H1 (cell line): ENCODE measurements around the gene PRKAR1B. TPM values are rescaled to one million over a fixed set of nuclear protein-coding genes. Genes with fewer than 3 reads are reported as not detected.

Experiments
- CTCF ChIA-PET: fragments of 300-600 bp; sonication (Branson Sonifier 250); formaldehyde crosslinking; loops from one replicate; lab custom pipeline; 2021; ENCODE audit not compliant: partially characterized antibody; lab: Charles Lee
- POLR2A ChIA-PET: fragments of 300-600 bp; sonication (Branson Sonifier 250); formaldehyde crosslinking; loops from one replicate; lab custom pipeline; 2021; ENCODE audit warnings: inconsistent platforms; ENCODE audit not compliant: partially characterized antibody; lab: Charles Lee
- DNase-seq, 2 experiments: peaks; one replicate each; pipeline versions ENCODE4 v3.0.0 to v3.0.0-alpha.2; 2010 to 2022; ENCODE audit warnings: low spot score in 2 of 2, low read depth in 1 of 2, mixed read lengths in 1 of 2
- FAIRE-seq: peaks from 2 replicates; lab custom pipeline; 2011; peaks lifted over from hg19 to GRCh38; lab: Jason Lieb, UNC
- H2AFZ ChIP-seq: 2 replicates; pipeline ENCODE4 v1.8.1; 2012; ENCODE audit warnings: low read length, inconsistent platforms
- H2AK5ac ChIP-seq: 2 replicates; pipeline ENCODE4 v1.6.1; 2013; ENCODE audit warnings: low read depth, low read length
- H2BK120ac ChIP-seq: replicated peaks from 2 replicates; pipeline ENCODE3; 2013; ENCODE audit warnings: low read depth, low read length, inconsistent platforms
- H2BK12ac ChIP-seq: 2 replicates; pipeline ENCODE4 v1.6.1; 2013; ENCODE audit warnings: low read depth, low read length
- H2BK15ac ChIP-seq: 2 replicates; pipeline ENCODE4 v1.6.1; 2013; ENCODE audit warnings: low read length
- H2BK20ac ChIP-seq: 2 replicates; pipeline ENCODE4 v1.6.1; 2013; ENCODE audit warnings: low read length
- H2BK5ac ChIP-seq: 2 replicates; pipeline ENCODE4 v1.6.1; 2013; ENCODE audit warnings: low read depth, low read length
- H3K14ac ChIP-seq: 2 replicates; pipeline ENCODE4 v1.6.1; 2013; ENCODE audit warnings: inconsistent platforms; ENCODE audit not compliant: insufficient read length
- H3K18ac ChIP-seq: 2 replicates; pipeline ENCODE4 v1.6.1; 2013; ENCODE audit warnings: low read length; ENCODE audit errors: extremely low read depth
- H3K23ac ChIP-seq: 2 replicates; pipeline ENCODE4 v1.6.1; 2013; ENCODE audit warnings: inconsistent platforms; ENCODE audit not compliant: insufficient read length
- H3K23me2 ChIP-seq: 2 replicates; pipeline ENCODE4 v1.6.1; 2013; ENCODE audit warnings: low read depth, low read length
- H3K27ac ChIP-seq: 2 replicates; pipeline ENCODE4 v1.6.1; 2011; ENCODE audit warnings: low read depth, low read length, inconsistent platforms
- H3K27me3 ChIP-seq, 4 experiments: replicated peaks in 1 of 4; 1 replicate in 1 of 4; 2 replicates in 3 of 4; pipeline versions ENCODE4 v1.6.1 to v1.8.1; 2011 to 2013; ENCODE audit warnings: low read length in 3 of 4, mild to moderate bottlenecking in 3 of 4, inconsistent platforms in 2 of 4, mixed read lengths in 2 of 4, moderate library complexity in 1 of 4; ENCODE audit not compliant: control insufficient read depth in 3 of 4, insufficient read depth in 3 of 4; ENCODE audit errors: extremely low read depth in 1 of 4
- H3K36me3 ChIP-seq, 4 experiments: 2 replicates each; pipeline versions ENCODE4 v1.6.1 to v1.8.1; 2011 to 2013; ENCODE audit warnings: mild to moderate bottlenecking in 4 of 4, low read length in 3 of 4, moderate library complexity in 2 of 4, control low read depth in 1 of 4, inconsistent platforms in 1 of 4; ENCODE audit not compliant: insufficient read depth in 4 of 4, control insufficient read depth in 2 of 4
- H3K4ac ChIP-seq: replicated peaks from 2 replicates; pipeline ENCODE3; 2013; ENCODE audit warnings: low read length, low read depth, mixed read lengths, inconsistent platforms; ENCODE audit not compliant: insufficient read length
- H3K4me1 ChIP-seq, 4 experiments: replicated peaks in 1 of 4; 1 replicate in 1 of 4; 2 replicates in 3 of 4; pipeline versions ENCODE4 v1.6.1 to v1.8.1; 2011 to 2013; ENCODE audit warnings: low read length in 3 of 4, inconsistent platforms in 2 of 4, mixed read lengths in 1 of 4; ENCODE audit not compliant: insufficient read depth in 4 of 4, control insufficient read depth in 3 of 4
- H3K4me2 ChIP-seq, 2 experiments: 2 replicates each; pipeline versions ENCODE4 v1.6.1 to v1.8.1; 2011 to 2013; ENCODE audit warnings: low read depth in 2 of 2, low read length in 2 of 2, control low read depth in 1 of 2, inconsistent platforms in 1 of 2, mild to moderate bottlenecking in 1 of 2; ENCODE audit not compliant: insufficient read depth in 1 of 2
- H3K4me3 ChIP-seq, 4 experiments: fragments of 200-600, 300-600 bp in 1 of 4; sonication (generic), shearing (Covaris generic), sonication (Bioruptor Twin) in 1 of 4; 2 replicates each; pipeline versions ENCODE4 v1.5.1 to v1.8.1; 2011 to 2016; ENCODE audit warnings: low read length in 4 of 4, low read depth in 3 of 4, control low read depth in 2 of 4, inconsistent platforms in 2 of 4, mild to moderate bottlenecking in 2 of 4, mixed read lengths in 1 of 4, moderate library complexity in 1 of 4; ENCODE audit not compliant: insufficient read depth in 2 of 4; ENCODE audit errors: extremely low read depth in 1 of 4
- H3K56ac ChIP-seq: replicated peaks from 2 replicates; pipeline ENCODE3; 2013; ENCODE audit warnings: low read depth, mild to moderate bottlenecking, mixed read lengths, low read length, inconsistent platforms; ENCODE audit not compliant: insufficient read length
- H3K79me1 ChIP-seq: 2 replicates; pipeline ENCODE4 v1.6.1; 2013; ENCODE audit warnings: low read depth, low read length, control low read depth
- H3K79me2 ChIP-seq, 2 experiments: 2 replicates each; pipeline versions ENCODE4 v1.6.1 to v1.8.1; 2012 to 2013; ENCODE audit warnings: low read length in 2 of 2, mild to moderate bottlenecking in 2 of 2, inconsistent platforms in 1 of 2; ENCODE audit not compliant: insufficient read depth in 2 of 2, control insufficient read depth in 1 of 2
- H3K9ac ChIP-seq, 4 experiments: replicated peaks in 1 of 4; 1 replicate in 1 of 4; 2 replicates in 3 of 4; pipeline versions ENCODE4 v1.6.1 to v1.8.1; 2011 to 2013; ENCODE audit warnings: low read depth in 3 of 4, low read length in 3 of 4, control low read depth in 2 of 4, mild to moderate bottlenecking in 2 of 4, moderate library complexity in 2 of 4, inconsistent platforms in 1 of 4; ENCODE audit errors: extremely low read depth in 1 of 4
- H3K9me3 ChIP-seq, 2 experiments: 2 replicates each; pipeline versions ENCODE4 v1.6.1 to v1.8.1; 2012 to 2013; ENCODE audit warnings: mild to moderate bottlenecking in 2 of 2, moderate library complexity in 2 of 2, control low read depth in 1 of 2, inconsistent platforms in 1 of 2, low read depth in 1 of 2, low read length in 1 of 2, mixed read lengths in 1 of 2; ENCODE audit not compliant: insufficient read depth in 2 of 2
- H4K20me1 ChIP-seq, 2 experiments: replicated peaks in 1 of 2; 2 replicates each; pipeline versions ENCODE3 to v1.8.1; 2011 to 2013; ENCODE audit warnings: inconsistent platforms in 2 of 2, low read length in 2 of 2, mild to moderate bottlenecking in 1 of 2; ENCODE audit not compliant: insufficient read depth in 2 of 2, control insufficient read depth in 1 of 2
- H4K5ac ChIP-seq: 2 replicates; pipeline ENCODE4 v1.6.1; 2013; ENCODE audit warnings: low read length, low read depth, mixed read lengths, inconsistent platforms; ENCODE audit not compliant: insufficient read length
- H4K8ac ChIP-seq: 2 replicates; pipeline ENCODE4 v1.8.0; 2013; ENCODE audit warnings: mild to moderate bottlenecking, moderate library complexity, low read length, inconsistent platforms; ENCODE audit not compliant: insufficient read depth; ENCODE audit errors: extremely low read depth
- H4K91ac ChIP-seq: replicated peaks from 2 replicates; pipeline ENCODE3; 2013; ENCODE audit warnings: low read length, mixed read lengths, inconsistent platforms; ENCODE audit not compliant: insufficient read length
- ATF2 ChIP-seq: IDR thresholded peaks from 2 replicates; pipeline ENCODE4 v1.6.1; 2012; ENCODE audit warnings: low read length, inconsistent platforms
- CTBP2 ChIP-seq: IDR thresholded peaks from 2 replicates; pipeline ENCODE4 v1.7.0; 2011; ENCODE audit warnings: borderline replicate concordance, mild to moderate bottlenecking, moderate library complexity, mixed read lengths, low read length; ENCODE audit not compliant: insufficient read depth, insufficient read length
- FOSL1 ChIP-seq: IDR thresholded peaks from 2 replicates; pipeline ENCODE4 v1.6.1; 2011; ENCODE audit warnings: mild to moderate bottlenecking, low read depth, low read length, moderate library complexity; ENCODE audit not compliant: insufficient read depth
- HDAC6 ChIP-seq: IDR thresholded peaks from one replicate; pipeline ENCODE4 v1.7.1; 2012; ENCODE audit warnings: low read depth, mild to moderate bottlenecking, inconsistent platforms, low read length, moderate library complexity
- MAFK ChIP-seq: IDR thresholded peaks from 2 replicates; pipeline ENCODE4 v1.6.1; 2012; ENCODE audit warnings: low read depth, mild to moderate bottlenecking, improper control_type of control experiment, low read length
- NRF1 ChIP-seq: IDR thresholded peaks from 2 replicates; pipeline ENCODE4 v1.6.1; 2011; ENCODE audit warnings: mild to moderate bottlenecking, low read depth, low read length, improper control_type of control experiment
- PHF8 ChIP-seq: fragments of 200-600 bp; sonication (generic); conservative IDR thresholded peaks from 2 replicates; pipeline ENCODE4 v1.7.1; 2012; ENCODE audit warnings: low read depth, mild to moderate bottlenecking, inconsistent platforms, low read length, moderate library complexity
- SAP30 ChIP-seq: fragments of 300-600 bp; sonication (generic); IDR thresholded peaks from 2 replicates; pipeline ENCODE4 v1.7.1; 2012; ENCODE audit warnings: low read length, moderate library complexity, mild to moderate bottlenecking, inconsistent platforms; ENCODE audit not compliant: insufficient read depth, insufficient replicate concordance
- SP2 ChIP-seq: IDR thresholded peaks from 2 replicates; pipeline ENCODE4 v1.6.1; 2012; ENCODE audit warnings: mild to moderate bottlenecking, low read length, inconsistent platforms
- TCF12 ChIP-seq: IDR thresholded peaks from 2 replicates; pipeline ENCODE4 v1.6.1; 2011; ENCODE audit warnings: low read depth, mild to moderate bottlenecking, low read length
- USF2 ChIP-seq: IDR thresholded peaks from 2 replicates; pipeline ENCODE4 v1.6.1; 2011; ENCODE audit warnings: low read length, improper control_type of control experiment
- WGBS, 2 experiments: shearing (Covaris generic) in 1 of 2; methylation state at CpG; one replicate each; pipeline versions ENCODE4 v1.1.6 to v1.1.7; 2013 to 2015; ENCODE audit warnings: low lambda C conversion rate in 2 of 2, mixed read lengths in 2 of 2, inconsistent platforms in 1 of 2, low coverage in 1 of 2, missing lambda C conversion rate in 1 of 2; ENCODE audit not compliant: insufficient replicate concordance in 2 of 2, insufficient coverage in 1 of 2, insufficient read length in 1 of 2; ENCODE audit errors: extremely low coverage in 1 of 2, missing lambda C conversion rate in 1 of 2; 5-methylcytosine and 5-hydroxymethylcytosine counted together
- polyA plus RNA-seq, 7 experiments: library from polyadenylated mRNA; depleted of rRNA in 3 of 7; stranded (reverse) in 5 of 7; unstranded in 2 of 7; fragments of >200 nt in 5 of 7; fragments of 200-250 nt in 2 of 7; gene quantifications; 1 replicate in 5 of 7; 2 replicates in 1 of 7; 4 replicates in 1 of 7; pipeline versions ENCODE4 v1.2.1 to v1.2.3, GENCODE V29; 2011 to 2013; ENCODE audit warnings: missing spikeins in 2 of 7, mixed read lengths in 2 of 7
- total RNA-seq: library from RNA; stranded (reverse); fragmentation: NEBNext Ultra II Directional; extraction: Animal tissue kit (Norgen Biotek cat#: 25700); gene quantifications from 2 replicates; pipeline ENCODE4 v1.2.1, GENCODE V29; 2021

The PRKAR1B gene
- total and polyA plus RNA-seq, 2 of the 8 experiments (the other 6 are each of a cell fraction or from before 2014, with no cell fraction given) = 12.3 to 55.7 TPM

- peaks cover 0 to 2% of the 10 kb centered on the region in 2 experiments; a peak in 1 of 4 replicates for H3K79me2 ChIP-seq
- no peak overlapping the region for H2BK20ac ChIP-seq
- H2BK120ac ChIP-seq = no peak overlapping the region
- no peak for FAIRE-seq
- no peak overlapping the region for H4K8ac ChIP-seq
- ChIA-PET CTCF (interaction anchor here (2.0 kb wide), 1 partner anchor 12 kb away, joined by 7 read pairs; no protein-coding TSS in a partner anchor), POLR2A (no interaction called here)
- H2BK5ac ChIP-seq = no peak overlapping the region
- peaks cover 4 to 8% of the 10 kb centered on the region in 2 experiments for H4K20me1 ChIP-seq
- H3K36me3 ChIP-seq = peaks cover 4 to 54% (median 23%) of the 10 kb centered on the region in 4 experiments; a peak in 6 of 8 replicates
- peaks cover 0 to 6% (median 0%) of the 10 kb centered on the region in 4 experiments; a peak in 2 of 7 replicates for H3K4me1 ChIP-seq
- H3K4me3 ChIP-seq = no peak overlapping the region
- H3K79me1 ChIP-seq = peaks cover 4% of the 10 kb centered on the region
- H3K23ac ChIP-seq = no peak overlapping the region
- H3K23me2 ChIP-seq = no peaks in the 10 kb centered on the region; the same call in 1 of the 2 replicates
- 94% methylated on average over 7 of the region's 7 CpGs; no CpG with 5 or more reads in 1 of the 2 experiments for WGBS, 2 experiments
- no peak overlapping the region for H4K5ac ChIP-seq
- H3K4me2 ChIP-seq = no peak overlapping the region
- no peak for DNase-seq
- no peaks in the 10 kb centered on the region for H3K9me3 ChIP-seq
- no peak overlapping the region for H3K4ac ChIP-seq
- H3K56ac ChIP-seq = no peak overlapping the region
- H3K27me3 ChIP-seq = no peaks in the 10 kb centered on the region; a peak in 1 of 7 replicates
- H2BK15ac ChIP-seq = no peak overlapping the region
- no peak overlapping the region for H3K9ac ChIP-seq
- no peak overlapping the region for H2BK12ac ChIP-seq
- no peak overlapping the region for H3K18ac ChIP-seq
- no peak overlapping the region for H3K27ac ChIP-seq
- H2AFZ ChIP-seq = no peak overlapping the region
- no peak overlapping the region for H4K91ac ChIP-seq
- H2AK5ac ChIP-seq = no peak overlapping the region
- H3K14ac ChIP-seq = no peak overlapping the region
- TF ChIP-seq HDAC6 (no peak), ATF2 (no peak), USF2 (no peak), SAP30 (no peak), CTBP2 (no peak), FOSL1 (no peak), TCF12 (no peak), PHF8 (no peak), MAFK (no peak), NRF1 (no peak), SP2 (no peak)
Observed at GRCh38 chr7:501526-501925, 225.6 kb downstream of the PRKAR1B start.
